ENCODE results near the gene HNRNPK. TPM values are rescaled to one million over a fixed set of nuclear protein-coding genes. Genes with fewer than 3 reads are reported as not detected.
A peak's percentile ranks its signal among the peaks of the same experiment; 100 is the strongest.

HNRNPK gene
- total and polyA plus RNA-seq, 2 of the 13 experiments (the other 11 are each of a cell fraction or from before 2014, with no cell fraction given) = 321 to 712 TPM

DNA sequence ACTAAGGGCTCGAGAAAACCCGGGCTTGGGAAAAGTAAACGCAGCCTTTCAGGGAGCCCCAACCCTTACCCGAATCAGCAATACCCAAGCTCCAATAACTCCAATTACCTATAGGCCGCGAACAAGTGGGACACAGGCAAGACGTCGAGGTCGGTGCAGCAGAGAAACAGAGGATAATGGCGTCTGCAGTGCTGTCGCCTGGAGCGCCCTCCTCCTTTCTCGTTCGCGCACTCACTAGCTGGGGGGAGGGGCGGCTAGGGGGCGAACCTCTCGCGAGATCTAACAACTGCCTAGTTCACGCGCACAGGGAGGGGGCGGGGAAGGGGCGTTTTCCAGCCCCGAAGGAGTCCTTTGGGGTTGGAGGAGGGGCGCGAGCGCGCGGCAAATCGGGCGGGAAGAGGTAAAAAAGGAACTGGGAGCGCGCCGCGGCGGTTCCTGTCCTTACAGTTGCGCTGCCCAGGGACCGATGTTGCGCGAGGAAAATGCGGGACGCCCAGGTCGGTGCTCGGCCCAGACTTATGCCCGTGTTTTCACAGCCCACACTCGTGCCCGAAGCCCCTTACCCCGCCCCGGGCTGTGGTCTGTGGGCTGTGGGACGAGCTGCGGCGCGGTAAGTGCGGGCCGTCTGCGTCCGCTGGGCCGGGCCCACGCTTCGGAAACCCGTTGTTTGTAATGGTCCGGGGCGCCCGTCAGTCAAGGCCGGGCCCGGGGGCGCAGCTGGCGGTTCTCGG is 545 bp upstream of the HNRNPK start, which contains the start of gene RMI1 (continued):
- TF ChIP-seq, protein P1, sequence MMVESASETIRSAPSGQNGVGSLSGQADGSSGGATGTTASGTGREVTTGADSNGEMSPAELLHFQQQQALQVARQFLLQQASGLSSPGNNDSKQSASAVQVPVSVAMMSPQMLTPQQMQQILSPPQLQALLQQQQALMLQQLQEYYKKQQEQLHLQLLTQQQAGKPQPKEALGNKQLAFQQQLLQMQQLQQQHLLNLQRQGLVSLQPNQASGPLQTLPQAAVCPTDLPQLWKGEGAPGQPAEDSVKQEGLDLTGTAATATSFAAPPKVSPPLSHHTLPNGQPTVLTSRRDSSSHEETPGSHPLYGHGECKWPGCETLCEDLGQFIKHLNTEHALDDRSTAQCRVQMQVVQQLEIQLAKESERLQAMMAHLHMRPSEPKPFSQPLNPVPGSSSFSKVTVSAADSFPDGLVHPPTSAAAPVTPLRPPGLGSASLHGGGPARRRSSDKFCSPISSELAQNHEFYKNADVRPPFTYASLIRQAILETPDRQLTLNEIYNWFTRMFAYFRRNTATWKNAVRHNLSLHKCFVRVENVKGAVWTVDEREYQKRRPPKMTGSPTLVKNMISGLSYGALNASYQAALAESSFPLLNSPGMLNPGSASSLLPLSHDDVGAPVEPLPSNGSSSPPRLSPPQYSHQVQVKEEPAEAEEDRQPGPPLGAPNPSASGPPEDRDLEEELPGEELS (CRISPR knock-in tag; IDR thresholded peaks at IDR 0.05) = peak; percentile 64; the same call in 1 of the 2 replicates
- TF ChIP-seq SP5 (CRISPR knock-in tag; IDR thresholded peaks at IDR 0.05; ENCODE audit: borderline replicate concordance, low read depth) (peak; percentile 69; the same call in 1 of the 2 replicates), ZNF891 (CRISPR knock-in tag; IDR thresholded peaks at IDR 0.05) (peak; percentile 14; the same call in 1 of the 2 replicates), NR2F2 (IDR thresholded peaks at IDR 0.05; ENCODE audit: borderline replicate concordance, low read depth) (peak; percentile 33; the same call in 1 of the 2 replicates), ZSCAN30 (CRISPR knock-in tag; IDR thresholded peaks at IDR 0.05) (peak; percentile 37; the same call in 1 of the 2 replicates), ATM (IDR thresholded peaks at IDR 0.05; ENCODE audit: borderline replicate concordance) (no peak), SP4 (CRISPR knock-in tag; IDR thresholded peaks at IDR 0.05) (peak; percentile 53; the same call in 1 of the 2 replicates), ZNF576 (CRISPR knock-in tag; IDR thresholded peaks at IDR 0.05) (peak; percentile 73), NCOA2 (CRISPR knock-in tag; IDR thresholded peaks at IDR 0.05) (peak; percentile 66), TERF1 (CRISPR knock-in tag; IDR thresholded peaks at IDR 0.05) (no peak), ZNF879 (CRISPR knock-in tag; IDR thresholded peaks at IDR 0.05) (no peak), ZNF33B (CRISPR knock-in tag; IDR thresholded peaks at IDR 0.05) (no peak; the same call in 1 of the 2 replicates), ZNF737 (CRISPR knock-in tag; IDR thresholded peaks at IDR 0.05; ENCODE audit: borderline replicate concordance) (0 out of 2 replicates have a peak, but pooled peaks have one; percentile 53)
- TF ChIP-seq, protein P2, sequence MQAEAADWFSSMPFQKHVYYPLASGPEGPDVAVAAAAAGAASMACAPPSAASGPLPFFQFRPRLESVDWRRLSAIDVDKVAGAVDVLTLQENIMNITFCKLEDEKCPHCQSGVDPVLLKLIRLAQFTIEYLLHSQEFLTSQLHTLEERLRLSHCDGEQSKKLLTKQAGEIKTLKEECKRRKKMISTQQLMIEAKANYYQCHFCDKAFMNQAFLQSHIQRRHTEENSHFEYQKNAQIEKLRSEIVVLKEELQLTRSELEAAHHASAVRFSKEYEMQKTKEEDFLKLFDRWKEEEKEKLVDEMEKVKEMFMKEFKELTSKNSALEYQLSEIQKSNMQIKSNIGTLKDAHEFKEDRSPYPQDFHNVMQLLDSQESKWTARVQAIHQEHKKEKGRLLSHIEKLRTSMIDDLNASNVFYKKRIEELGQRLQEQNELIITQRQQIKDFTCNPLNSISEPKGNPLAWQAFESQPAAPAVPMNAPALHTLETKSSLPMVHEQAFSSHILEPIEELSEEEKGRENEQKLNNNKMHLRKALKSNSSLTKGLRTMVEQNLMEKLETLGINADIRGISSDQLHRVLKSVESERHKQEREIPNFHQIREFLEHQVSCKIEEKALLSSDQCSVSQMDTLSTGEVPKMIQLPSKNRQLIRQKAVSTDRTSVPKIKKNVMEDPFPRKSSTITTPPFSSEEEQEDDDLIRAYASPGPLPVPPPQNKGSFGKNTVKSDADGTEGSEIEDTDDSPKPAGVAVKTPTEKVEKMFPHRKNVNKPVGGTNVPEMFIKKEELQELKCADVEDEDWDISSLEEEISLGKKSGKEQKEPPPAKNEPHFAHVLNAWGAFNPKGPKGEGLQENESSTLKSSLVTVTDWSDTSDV (CRISPR knock-in tag; IDR thresholded peaks at IDR 0.05) = 0 out of 2 replicates have a peak, but pooled peaks have one; percentile 10
- TF ChIP-seq, protein P3, sequence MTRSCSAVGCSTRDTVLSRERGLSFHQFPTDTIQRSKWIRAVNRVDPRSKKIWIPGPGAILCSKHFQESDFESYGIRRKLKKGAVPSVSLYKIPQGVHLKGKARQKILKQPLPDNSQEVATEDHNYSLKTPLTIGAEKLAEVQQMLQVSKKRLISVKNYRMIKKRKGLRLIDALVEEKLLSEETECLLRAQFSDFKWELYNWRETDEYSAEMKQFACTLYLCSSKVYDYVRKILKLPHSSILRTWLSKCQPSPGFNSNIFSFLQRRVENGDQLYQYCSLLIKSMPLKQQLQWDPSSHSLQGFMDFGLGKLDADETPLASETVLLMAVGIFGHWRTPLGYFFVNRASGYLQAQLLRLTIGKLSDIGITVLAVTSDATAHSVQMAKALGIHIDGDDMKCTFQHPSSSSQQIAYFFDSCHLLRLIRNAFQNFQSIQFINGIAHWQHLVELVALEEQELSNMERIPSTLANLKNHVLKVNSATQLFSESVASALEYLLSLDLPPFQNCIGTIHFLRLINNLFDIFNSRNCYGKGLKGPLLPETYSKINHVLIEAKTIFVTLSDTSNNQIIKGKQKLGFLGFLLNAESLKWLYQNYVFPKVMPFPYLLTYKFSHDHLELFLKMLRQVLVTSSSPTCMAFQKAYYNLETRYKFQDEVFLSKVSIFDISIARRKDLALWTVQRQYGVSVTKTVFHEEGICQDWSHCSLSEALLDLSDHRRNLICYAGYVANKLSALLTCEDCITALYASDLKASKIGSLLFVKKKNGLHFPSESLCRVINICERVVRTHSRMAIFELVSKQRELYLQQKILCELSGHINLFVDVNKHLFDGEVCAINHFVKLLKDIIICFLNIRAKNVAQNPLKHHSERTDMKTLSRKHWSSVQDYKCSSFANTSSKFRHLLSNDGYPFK (CRISPR knock-in tag; IDR thresholded peaks at IDR 0.05; ENCODE audit: borderline replicate concordance) = peak; percentile 40; the same call in 1 of the 2 replicates
- TF ChIP-seq, protein P4, sequence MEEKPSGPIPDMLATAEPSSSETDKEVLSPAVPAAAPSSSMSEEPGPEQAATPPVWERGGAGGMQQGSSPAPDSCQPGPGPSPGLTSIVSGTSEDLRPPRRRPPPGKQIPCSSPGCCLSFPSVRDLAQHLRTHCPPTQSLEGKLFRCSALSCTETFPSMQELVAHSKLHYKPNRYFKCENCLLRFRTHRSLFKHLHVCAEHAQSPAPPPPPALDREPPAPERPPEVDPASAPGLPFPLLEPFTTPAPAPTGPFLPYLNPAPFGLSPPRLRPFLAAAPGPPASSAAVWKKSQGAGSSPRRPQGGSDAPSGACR (CRISPR knock-in tag; IDR thresholded peaks at IDR 0.05) = peak; percentile 89; the same call in 1 of the 2 replicates
- TF ChIP-seq, protein P5, sequence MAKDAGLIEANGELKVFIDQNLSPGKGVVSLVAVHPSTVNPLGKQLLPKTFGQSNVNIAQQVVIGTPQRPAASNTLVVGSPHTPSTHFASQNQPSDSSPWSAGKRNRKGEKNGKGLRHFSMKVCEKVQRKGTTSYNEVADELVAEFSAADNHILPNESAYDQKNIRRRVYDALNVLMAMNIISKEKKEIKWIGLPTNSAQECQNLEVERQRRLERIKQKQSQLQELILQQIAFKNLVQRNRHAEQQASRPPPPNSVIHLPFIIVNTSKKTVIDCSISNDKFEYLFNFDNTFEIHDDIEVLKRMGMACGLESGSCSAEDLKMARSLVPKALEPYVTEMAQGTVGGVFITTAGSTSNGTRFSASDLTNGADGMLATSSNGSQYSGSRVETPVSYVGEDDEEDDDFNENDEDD (CRISPR knock-in tag; IDR thresholded peaks at IDR 0.05; ENCODE audit: borderline replicate concordance) = peak; percentile 92

Data from HepG2 (cell line).